CD1c-positive myeloid dendritic cell (primary cell): ENCODE data around the gene ANKRD7.

Experiments used
- DNase-seq: peaks from one replicate; pipeline ENCODE4 v3.0.0-alpha.2; 2016; ENCODE audit errors: extremely low spot score

ANKRD7 gene

GRCh38 chr7:118224521-118224920 is at the start of gene ANKRD7:
TSS of gene ANKRD7 (plus strand) at chr7:118224704. CDS start at chr7:118224831, 127 bp downstream.
- no peak for DNase-seq

- no peak for DNase-seq
Measured at GRCh38 chr7:118175740-118176139, 48.8 kb upstream of the ANKRD7 start.

- DNase-seq, result no peak
Measured at GRCh38 chr7:118179191-118179590, 45.3 kb upstream of the ANKRD7 start.

GRCh38 chr7:118182593-118183427 is 41.7 kb upstream of the ANKRD7 start:
- peak; percentile 8 for DNase-seq

GRCh38 chr7:118183428-118183785 is 41.1 kb upstream of the ANKRD7 start:
- DNase-seq, result peak; percentile 50

- DNase-seq, result peak; percentile 100
Measured at GRCh38 chr7:118183786-118184564, 40.5 kb upstream of the ANKRD7 start, which contains the start of gene LSM8. TSS of gene LSM8 (plus strand) at chr7:118184164. CDS start at chr7:118184224, 60 bp downstream.

- peak; percentile 19 for DNase-seq
Measured at GRCh38 chr7:118184565-118184940, 40.0 kb upstream of the ANKRD7 start.

- DNase-seq, result no peak
Measured at GRCh38 chr7:118185163-118185860, 39.2 kb upstream of the ANKRD7 start.

- DNase-seq, result peak; percentile 13
Measured at GRCh38 chr7:118186501-118186900, 38.0 kb upstream of the ANKRD7 start.

GRCh38 chr7:118194571-118194970 is 29.9 kb upstream of the ANKRD7 start:
- DNase-seq, result no peak

GRCh38 chr7:118195837-118196474 is 28.5 kb upstream of the ANKRD7 start:
- DNase-seq, result peak; percentile 64

- no peak for DNase-seq
Measured at GRCh38 chr7:118202061-118202460, 22.4 kb upstream of the ANKRD7 start.

GRCh38 chr7:118214051-118214832 is 10.3 kb upstream of the ANKRD7 start:
- DNase-seq, result peak; percentile 50

GRCh38 chr7:118214833-118215182 is 9.7 kb upstream of the ANKRD7 start:
- no peak for DNase-seq

- DNase-seq, result no peak
Measured at GRCh38 chr7:118217210-118217619, 7.3 kb upstream of the ANKRD7 start.

GRCh38 chr7:118218413-118219156 is 5.9 kb upstream of the ANKRD7 start:
- DNase-seq, result no peak

- no peak for DNase-seq
Measured at GRCh38 chr7:118219157-118219512, 5.4 kb upstream of the ANKRD7 start.

GRCh38 chr7:118220583-118220982 is 3.9 kb upstream of the ANKRD7 start:
- DNase-seq, result no peak

- DNase-seq, result no peak
Measured at GRCh38 chr7:118222591-118222990, 1.9 kb upstream of the ANKRD7 start.

GRCh38 chr7:118232837-118233236 is 8.3 kb downstream of the ANKRD7 start:
- no peak for DNase-seq
